ENCODE measurements around the gene SEM1. TPM values are rescaled to one million over a fixed set of nuclear protein-coding genes. Genes with fewer than 3 reads are reported as not detected.
"Not testable (repeated sequence)": the region's sequence is repeated elsewhere in the genome, so short reads cannot be mapped to it uniquely, and the experiment has no call there.

The SEM1 gene
- polyA plus RNA-seq, 1 donor (not counting 4 experiments of a cell fraction or from before 2014, with no cell fraction given): 180 TPM

DNA sequence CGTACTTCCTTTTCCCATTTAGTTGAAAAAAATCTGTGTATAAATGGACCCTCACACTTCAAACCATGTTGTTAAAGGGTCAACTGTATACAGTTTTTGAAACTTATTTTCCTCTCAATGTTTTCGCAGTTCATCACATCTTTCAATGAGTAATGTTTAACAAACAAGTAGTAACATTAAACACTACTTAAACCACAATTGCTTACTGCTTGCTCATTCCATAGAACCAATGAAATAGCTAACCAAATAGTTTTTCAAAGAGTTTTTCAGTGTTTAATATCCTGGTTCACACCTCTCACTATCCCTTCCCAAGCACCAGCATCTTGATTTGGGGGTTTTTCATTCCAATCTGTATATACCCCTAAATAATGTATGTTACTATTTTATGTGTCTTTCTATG lies 9.1 kb downstream of the SEM1 start:
- TF ChIP-seq, protein P1, sequence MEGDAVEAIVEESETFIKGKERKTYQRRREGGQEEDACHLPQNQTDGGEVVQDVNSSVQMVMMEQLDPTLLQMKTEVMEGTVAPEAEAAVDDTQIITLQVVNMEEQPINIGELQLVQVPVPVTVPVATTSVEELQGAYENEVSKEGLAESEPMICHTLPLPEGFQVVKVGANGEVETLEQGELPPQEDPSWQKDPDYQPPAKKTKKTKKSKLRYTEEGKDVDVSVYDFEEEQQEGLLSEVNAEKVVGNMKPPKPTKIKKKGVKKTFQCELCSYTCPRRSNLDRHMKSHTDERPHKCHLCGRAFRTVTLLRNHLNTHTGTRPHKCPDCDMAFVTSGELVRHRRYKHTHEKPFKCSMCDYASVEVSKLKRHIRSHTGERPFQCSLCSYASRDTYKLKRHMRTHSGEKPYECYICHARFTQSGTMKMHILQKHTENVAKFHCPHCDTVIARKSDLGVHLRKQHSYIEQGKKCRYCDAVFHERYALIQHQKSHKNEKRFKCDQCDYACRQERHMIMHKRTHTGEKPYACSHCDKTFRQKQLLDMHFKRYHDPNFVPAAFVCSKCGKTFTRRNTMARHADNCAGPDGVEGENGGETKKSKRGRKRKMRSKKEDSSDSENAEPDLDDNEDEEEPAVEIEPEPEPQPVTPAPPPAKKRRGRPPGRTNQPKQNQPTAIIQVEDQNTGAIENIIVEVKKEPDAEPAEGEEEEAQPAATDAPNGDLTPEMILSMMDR (optimal IDR thresholded peaks at IDR 0.05 in 1 of 3, IDR thresholded peaks at IDR 0.05 in 1 of 3, conservative IDR thresholded peaks at IDR 0.05 in 1 of 3; ENCODE audit: extremely low read depth in 1 of 3, insufficient read depth in 2 of 3, low read length in 3 of 3): no peak
- no peak for TF ChIP-seq EZH2 (IDR thresholded peaks at IDR 0.05; ENCODE audit: low read length)
- FAIRE-seq (no peak), DNase-seq (ENCODE audit: low read depth, low spot score) (no peak)
- no peaks in the 10 kb centered on the region for H3K4me1 ChIP-seq (ENCODE audit: control insufficient read depth, extremely low read depth, insufficient read depth, low read length)
- dilution Hi-C loops (cut with MboI; ENCODE audit: extremely low pct_ligation_motif_present, low sequenced_read_pairs): no loop called here
- H3K36me3 ChIP-seq (ENCODE audit: control insufficient read depth in 2 of 2, extremely low read depth in 1 of 2, insufficient read depth in 2 of 2, low read length in 2 of 2): peaks cover 0 to 1% of the 10 kb centered on the region in 2 experiments
- H3K27ac ChIP-seq (ENCODE audit: control insufficient read depth, insufficient read depth, low read length): no peak overlapping the region
- peaks cover 93% of the 10 kb centered on the region for H3K79me2 ChIP-seq (ENCODE audit: control insufficient read depth, insufficient read depth, low read length)
- no peak overlapping the region for H3K9ac ChIP-seq (ENCODE audit: control insufficient read depth, extremely low read depth, insufficient read depth, low read length)
- H3K4me2 ChIP-seq (ENCODE audit: control insufficient read depth, extremely low read depth, insufficient read depth, low read depth, low read length): no peak overlapping the region
- H2AFZ ChIP-seq (ENCODE audit: control insufficient read depth, low read length): no peak overlapping the region
- no peaks in the 10 kb centered on the region for H3K9me3 ChIP-seq (ENCODE audit: control insufficient read depth, low read depth, low read length)
- peaks cover 8% of the 10 kb centered on the region for H4K20me1 ChIP-seq (ENCODE audit: control insufficient read depth, extremely low read depth, insufficient read depth, low read length)
- H3K4me3 ChIP-seq (ENCODE audit: control insufficient read depth in 2 of 3, extremely low read depth in 1 of 3, insufficient read depth in 2 of 3, low read depth in 1 of 3, low read length in 3 of 3): no peak overlapping the region
- H3K27me3 ChIP-seq (ENCODE audit: control insufficient read depth, extremely low read depth, insufficient read depth, low read length): no peaks in the 10 kb centered on the region
- H3K9me1 ChIP-seq (ENCODE audit: control insufficient read depth, extremely low read depth, insufficient read depth, low read length): peaks cover 4% of the 10 kb centered on the region

DNA sequence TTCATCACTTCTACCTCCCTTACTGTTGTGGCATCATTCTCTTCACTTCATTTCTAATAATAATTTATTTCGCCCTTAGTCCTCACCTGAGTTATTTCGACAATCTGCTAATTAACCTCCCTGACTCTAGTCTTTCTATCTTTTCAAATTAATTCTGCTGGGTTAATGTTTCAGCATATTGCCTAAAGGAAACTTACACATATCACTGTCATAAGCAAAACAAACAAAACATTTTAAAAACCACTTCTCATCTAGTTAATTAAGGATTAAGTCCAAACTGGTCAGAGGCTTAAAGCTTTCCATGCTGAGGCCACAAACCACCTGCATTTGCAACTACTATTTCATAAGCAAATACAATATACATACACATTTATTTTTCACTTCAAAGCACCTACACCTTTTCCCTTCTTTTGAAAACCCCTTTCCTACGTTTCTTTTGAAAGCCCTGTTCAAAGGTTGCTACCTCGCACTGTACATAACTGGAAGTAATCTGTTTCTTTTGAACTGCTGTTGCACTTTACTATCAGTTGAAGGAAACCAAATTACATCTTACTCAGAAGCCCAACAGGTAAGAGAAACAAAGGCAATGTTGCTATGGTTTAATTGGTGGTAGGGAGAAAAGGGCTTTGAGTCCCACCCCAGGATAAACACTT lies 10.3 kb downstream of the SEM1 start:
- no peak overlapping the region for H3K27ac ChIP-seq (ENCODE audit: control insufficient read depth, insufficient read depth, low read length)
- no peaks in the 10 kb centered on the region for H3K9me3 ChIP-seq (ENCODE audit: control insufficient read depth, low read depth, low read length)
- TF ChIP-seq, protein P1 (optimal IDR thresholded peaks at IDR 0.05 in 1 of 3, IDR thresholded peaks at IDR 0.05 in 1 of 3, conservative IDR thresholded peaks at IDR 0.05 in 1 of 3; ENCODE audit: extremely low read depth in 1 of 3, insufficient read depth in 2 of 3, low read length in 3 of 3): no peak
- TF ChIP-seq EZH2 (IDR thresholded peaks at IDR 0.05; ENCODE audit: low read length): no peak
- no peak overlapping the region for H3K4me2 ChIP-seq (ENCODE audit: control insufficient read depth, extremely low read depth, insufficient read depth, low read depth, low read length)
- H3K9ac ChIP-seq (ENCODE audit: control insufficient read depth, extremely low read depth, insufficient read depth, low read length): no peak overlapping the region
- no peak overlapping the region for H3K4me3 ChIP-seq (ENCODE audit: control insufficient read depth in 2 of 3, extremely low read depth in 1 of 3, insufficient read depth in 2 of 3, low read depth in 1 of 3, low read length in 3 of 3)
- H2AFZ ChIP-seq (ENCODE audit: control insufficient read depth, low read length): no peak overlapping the region
- dilution Hi-C loops (cut with MboI; ENCODE audit: extremely low pct_ligation_motif_present, low sequenced_read_pairs): no loop called here
- peaks cover 0 to 1% of the 10 kb centered on the region in 2 experiments for H3K36me3 ChIP-seq (ENCODE audit: control insufficient read depth in 2 of 2, extremely low read depth in 1 of 2, insufficient read depth in 2 of 2, low read length in 2 of 2)
- no peak for FAIRE-seq
- peaks cover 4% of the 10 kb centered on the region for H3K9me1 ChIP-seq (ENCODE audit: control insufficient read depth, extremely low read depth, insufficient read depth, low read length)
- no peaks in the 10 kb centered on the region for H3K4me1 ChIP-seq (ENCODE audit: control insufficient read depth, extremely low read depth, insufficient read depth, low read length)
- peaks cover 87% of the 10 kb centered on the region for H3K79me2 ChIP-seq (ENCODE audit: control insufficient read depth, insufficient read depth, low read length)
- no peak for DNase-seq (ENCODE audit: low read depth, low spot score)
- H4K20me1 ChIP-seq (ENCODE audit: control insufficient read depth, extremely low read depth, insufficient read depth, low read length): peaks cover 8% of the 10 kb centered on the region
- no peaks in the 10 kb centered on the region for H3K27me3 ChIP-seq (ENCODE audit: control insufficient read depth, extremely low read depth, insufficient read depth, low read length)

DNA sequence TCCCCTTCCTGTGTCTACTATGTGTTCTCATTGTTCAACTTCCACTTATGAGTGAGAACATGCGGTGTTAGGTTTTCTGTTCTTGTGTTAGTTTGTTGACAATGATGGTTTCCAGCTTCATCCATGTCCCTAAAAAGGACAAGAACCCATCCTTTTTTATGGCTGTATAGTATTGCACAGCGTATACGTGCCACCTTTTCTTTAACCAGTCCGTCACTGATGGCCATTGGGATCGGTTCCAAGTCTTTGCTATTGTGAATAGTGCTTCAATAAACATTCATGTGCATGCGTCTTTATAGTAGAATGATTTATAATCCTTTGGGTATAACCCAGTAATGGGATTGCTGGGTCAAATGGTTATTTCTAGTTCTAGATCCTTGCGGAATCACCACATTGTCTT lies 11.2 kb downstream of the SEM1 start:
- H3K27me3 ChIP-seq (ENCODE audit: control insufficient read depth, extremely low read depth, insufficient read depth, low read length); H3K4me2 ChIP-seq (ENCODE audit: control insufficient read depth, extremely low read depth, insufficient read depth, low read depth, low read length); H3K4me3 ChIP-seq (ENCODE audit: control insufficient read depth in 2 of 3, extremely low read depth in 1 of 3, insufficient read depth in 2 of 3, low read depth in 1 of 3, low read length in 3 of 3); H3K9me1 ChIP-seq (ENCODE audit: control insufficient read depth, extremely low read depth, insufficient read depth, low read length); H4K20me1 ChIP-seq (ENCODE audit: control insufficient read depth, extremely low read depth, insufficient read depth, low read length); H3K27ac ChIP-seq (ENCODE audit: control insufficient read depth, insufficient read depth, low read length); H3K9me3 ChIP-seq (ENCODE audit: control insufficient read depth, low read depth, low read length); H3K36me3 ChIP-seq (ENCODE audit: control insufficient read depth in 2 of 2, extremely low read depth in 1 of 2, insufficient read depth in 2 of 2, low read length in 2 of 2); H2AFZ ChIP-seq (ENCODE audit: control insufficient read depth, low read length); FAIRE-seq; H3K9ac ChIP-seq (ENCODE audit: control insufficient read depth, extremely low read depth, insufficient read depth, low read length); dilution Hi-C loops (cut with MboI; ENCODE audit: extremely low pct_ligation_motif_present, low sequenced_read_pairs); H3K4me1 ChIP-seq (ENCODE audit: control insufficient read depth, extremely low read depth, insufficient read depth, low read length); DNase-seq (ENCODE audit: low read depth, low spot score): not testable (repeated sequence)
- H3K79me2 ChIP-seq (ENCODE audit: control insufficient read depth, insufficient read depth, low read length): peaks cover 86% of the 10 kb centered on the region

Measured in keratinocyte (primary cell).